Chondrocyte (in vitro differentiated cells): ENCODE results near the gene CPXM2. TPM values are rescaled to one million over a fixed set of nuclear protein-coding genes. Genes with fewer than 3 reads are reported as not detected.

ENCODE experiments used
- DNase-seq: peaks from one replicate; pipeline ENCODE4 v3.0.0; 2021; ENCODE audit warnings: mixed read lengths, low spot score
- H3K27ac Mint-ChIP-seq: one replicate; pipeline ENCODE4 v1.8.0; 2021; ENCODE audit warnings: mild to moderate bottlenecking, moderate library complexity, mixed read lengths; ENCODE audit not compliant: unreplicated experiment
- H3K27me3 Mint-ChIP-seq: 2 replicates; pipeline ENCODE4 v1.8.0; 2021; ENCODE audit warnings: low read depth, mixed read lengths
- H3K36me3 Mint-ChIP-seq: 2 replicates; pipeline ENCODE4 v1.8.0; 2021; ENCODE audit warnings: low read depth, mixed read lengths
- H3K4me1 Mint-ChIP-seq: 2 replicates; pipeline ENCODE4 v1.8.0; 2021; ENCODE audit warnings: low read depth, mild to moderate bottlenecking, mixed read lengths
- H3K4me3 Mint-ChIP-seq: one replicate; pipeline ENCODE4 v1.8.0; 2021; ENCODE audit warnings: mild to moderate bottlenecking, moderate library complexity, mixed read lengths; ENCODE audit not compliant: unreplicated experiment
- H3K9me3 Mint-ChIP-seq: 2 replicates; pipeline ENCODE4 v1.8.0; 2021; ENCODE audit warnings: low read depth, mixed read lengths
- CTCF ChIP-seq: fragments of 200-600 bp; sonication (generic); IDR thresholded peaks from 2 replicates; pipeline ENCODE4 v1.5.0; 2021; ENCODE audit warnings: antibody characterized with exemption, mild to moderate bottlenecking, moderate library complexity
- total RNA-seq: library from RNA; stranded (reverse); gene quantifications from 3 replicates; pipeline ENCODE4 v1.2.1, GENCODE V29; 2021

CPXM2 gene
- total RNA-seq, 1 donor from 2014 or later = not detected

GRCh38 chr10:123746520-123746919 lies 145.1 kb downstream of the CPXM2 start:
- H3K4me1 Mint-ChIP-seq = no peaks in the 10 kb centered on the region

GRCh38 chr10:123746061-123746460 lies 145.5 kb downstream of the CPXM2 start:
- no peaks in the 10 kb centered on the region for H3K4me1 Mint-ChIP-seq
- TF ChIP-seq CTCF = no peak
- H3K4me3 Mint-ChIP-seq = no peak overlapping the region
- no peaks in the 10 kb centered on the region for H3K36me3 Mint-ChIP-seq
- no peak overlapping the region for H3K27ac Mint-ChIP-seq
- no peak for DNase-seq
- peaks cover 10% of the 10 kb centered on the region for H3K27me3 Mint-ChIP-seq
- H3K9me3 Mint-ChIP-seq = peaks cover 3% of the 10 kb centered on the region

More at GRCh38 chr10:123746520-123746919, 145.1 kb downstream of the CPXM2 start:
- TF ChIP-seq CTCF = no peak
- Mint-ChIP-seq H3K36me3 (no peaks in the 10 kb centered on the region), H3K27me3 (peaks cover 10% of the 10 kb centered on the region), H3K9me3 (peaks cover 3% of the 10 kb centered on the region), H3K27ac (no peak overlapping the region), H3K4me3 (no peak overlapping the region)
- DNase-seq = no peak

GRCh38 chr10:123744224-123744536 lies 147.4 kb downstream of the CPXM2 start:
- DNase-seq = no peak
- Mint-ChIP-seq H3K36me3 (no peaks in the 10 kb centered on the region), H3K27me3 (peaks cover 10% of the 10 kb centered on the region), H3K9me3 (no peaks in the 10 kb centered on the region), H3K27ac (no peak overlapping the region), H3K4me1 (no peaks in the 10 kb centered on the region), H3K4me3 (no peak overlapping the region)
- no peak for TF ChIP-seq CTCF

- Mint-ChIP-seq H3K4me1 (no peaks in the 10 kb centered on the region), H3K36me3 (no peaks in the 10 kb centered on the region), H3K9me3 (no peaks in the 10 kb centered on the region), H3K27ac (no peak overlapping the region), H3K27me3 (peaks cover 10% of the 10 kb centered on the region), H3K4me3 (no peak overlapping the region)
- TF ChIP-seq CTCF = no peak
- no peak for DNase-seq
These were observed 148.0 kb downstream of the CPXM2 start for GRCh38 chr10:123743441-123744223.

GRCh38 chr10:123742751-123743440 lies 148.7 kb downstream of the CPXM2 start:
- Mint-ChIP-seq H3K9me3 (no peaks in the 10 kb centered on the region), H3K36me3 (no peaks in the 10 kb centered on the region), H3K27me3 (peaks cover 10% of the 10 kb centered on the region), H3K27ac (no peak overlapping the region), H3K4me1 (no peaks in the 10 kb centered on the region), H3K4me3 (no peak overlapping the region)
- no peak for TF ChIP-seq CTCF
- no peak for DNase-seq
